Diencephalon (tissue), 1 donor: ENCODE results near the gene CCDC69. TPM values are rescaled to one million over a fixed set of nuclear protein-coding genes. Genes with fewer than 3 reads are reported as not detected.

Experiments
- total RNA-seq: library from RNA; depleted of rRNA; stranded (reverse); fragments of >200 nt; gene quantifications from one replicate; pipeline ENCODE4 v1.2.3, GENCODE V29; 2014

Gene CCDC69, protein sequence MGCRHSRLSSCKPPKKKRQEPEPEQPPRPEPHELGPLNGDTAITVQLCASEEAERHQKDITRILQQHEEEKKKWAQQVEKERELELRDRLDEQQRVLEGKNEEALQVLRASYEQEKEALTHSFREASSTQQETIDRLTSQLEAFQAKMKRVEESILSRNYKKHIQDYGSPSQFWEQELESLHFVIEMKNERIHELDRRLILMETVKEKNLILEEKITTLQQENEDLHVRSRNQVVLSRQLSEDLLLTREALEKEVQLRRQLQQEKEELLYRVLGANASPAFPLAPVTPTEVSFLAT
- 1.2 TPM for total RNA-seq

DNA sequence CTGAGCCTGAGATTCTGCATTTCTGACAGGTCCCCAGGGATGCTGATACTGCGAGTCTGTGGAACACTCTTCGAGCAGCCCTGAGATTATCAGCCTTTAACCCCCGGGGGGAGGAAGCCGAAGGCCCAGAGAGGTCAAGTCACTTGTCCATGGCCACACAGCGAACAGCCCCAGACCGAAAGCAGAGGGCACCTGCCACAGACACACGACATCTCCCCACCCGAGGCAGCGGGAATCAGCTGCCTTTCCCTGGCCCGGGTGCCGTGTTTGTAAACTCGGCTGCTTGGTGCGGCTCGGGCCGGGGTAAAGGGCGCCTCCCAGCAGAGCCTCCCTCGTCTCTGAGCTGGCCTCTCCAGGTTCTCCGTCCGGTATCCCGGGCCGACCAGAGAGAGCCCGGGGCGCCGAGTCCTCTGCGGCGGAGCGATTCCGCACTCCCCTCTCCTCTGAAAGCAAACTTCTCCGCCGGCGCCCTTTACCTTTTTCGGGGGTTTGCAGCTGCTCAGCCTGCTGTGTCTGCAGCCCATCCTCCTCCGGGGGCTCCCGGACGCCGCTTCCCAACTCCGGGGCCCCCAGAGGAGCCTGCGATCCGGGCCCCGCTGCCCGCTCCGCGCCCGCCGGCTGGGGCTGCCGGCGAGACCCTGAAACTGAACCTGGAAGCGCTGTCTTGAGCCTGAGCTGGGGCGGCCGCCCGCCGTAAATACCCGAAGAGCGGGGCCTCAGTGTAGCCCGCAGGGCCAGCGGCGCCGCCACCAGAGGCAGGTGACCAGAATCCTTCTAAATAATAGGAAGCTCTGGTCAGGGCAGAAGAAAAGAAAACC, at the start of gene CCDC69:
TSS of gene CCDC69 (minus strand) at position 646 of the 818 bp plus-strand sequence. CDS start at position 524, 122 bp downstream.

DNA sequence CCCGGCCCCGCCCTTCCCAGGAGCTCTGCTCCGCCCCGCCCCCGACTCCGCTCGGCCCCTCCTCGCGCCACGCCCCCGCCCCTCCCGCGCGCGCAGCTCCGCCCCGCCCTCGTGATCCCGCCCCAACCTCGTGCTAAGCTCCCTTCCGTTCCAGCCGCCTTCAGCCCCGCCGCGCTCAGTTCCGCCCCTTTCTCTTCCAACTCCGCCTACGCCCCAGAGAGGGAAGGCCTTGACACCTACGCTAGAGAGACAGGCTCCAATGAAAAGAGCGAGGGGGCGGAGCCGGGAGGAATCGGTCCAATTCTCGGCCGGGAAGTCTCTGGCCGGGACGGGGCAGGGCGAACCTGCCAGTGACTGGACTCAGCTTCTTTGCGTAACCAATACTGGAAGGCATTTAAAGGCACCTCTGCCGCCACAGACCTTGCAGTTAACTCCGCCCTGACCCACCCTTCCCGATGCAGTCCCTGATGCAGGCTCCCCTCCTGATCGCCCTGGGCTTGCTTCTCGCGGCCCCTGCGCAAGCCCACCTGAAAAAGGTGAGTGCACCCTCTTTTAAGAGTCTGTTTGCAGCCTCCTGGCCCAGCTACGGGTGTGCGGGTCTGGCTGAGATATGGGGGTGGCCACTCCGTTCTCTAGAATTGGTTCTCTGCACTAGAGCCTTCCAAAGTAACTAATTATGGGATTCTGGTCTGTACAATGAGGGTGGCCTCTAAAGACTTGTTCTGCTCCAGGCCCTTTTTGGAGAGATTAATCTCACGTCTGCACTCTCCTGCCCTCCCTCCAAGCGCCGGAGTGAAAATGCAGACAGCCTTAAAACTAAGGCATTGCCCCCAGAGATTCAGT, 29.1 kb upstream of the CCDC69 start, which contains the start of gene GM2A:
TSS of gene GM2A (plus strand) at position 424 of the 843 bp plus-strand sequence. CDS start at position 456, 32 bp downstream.

DNA sequence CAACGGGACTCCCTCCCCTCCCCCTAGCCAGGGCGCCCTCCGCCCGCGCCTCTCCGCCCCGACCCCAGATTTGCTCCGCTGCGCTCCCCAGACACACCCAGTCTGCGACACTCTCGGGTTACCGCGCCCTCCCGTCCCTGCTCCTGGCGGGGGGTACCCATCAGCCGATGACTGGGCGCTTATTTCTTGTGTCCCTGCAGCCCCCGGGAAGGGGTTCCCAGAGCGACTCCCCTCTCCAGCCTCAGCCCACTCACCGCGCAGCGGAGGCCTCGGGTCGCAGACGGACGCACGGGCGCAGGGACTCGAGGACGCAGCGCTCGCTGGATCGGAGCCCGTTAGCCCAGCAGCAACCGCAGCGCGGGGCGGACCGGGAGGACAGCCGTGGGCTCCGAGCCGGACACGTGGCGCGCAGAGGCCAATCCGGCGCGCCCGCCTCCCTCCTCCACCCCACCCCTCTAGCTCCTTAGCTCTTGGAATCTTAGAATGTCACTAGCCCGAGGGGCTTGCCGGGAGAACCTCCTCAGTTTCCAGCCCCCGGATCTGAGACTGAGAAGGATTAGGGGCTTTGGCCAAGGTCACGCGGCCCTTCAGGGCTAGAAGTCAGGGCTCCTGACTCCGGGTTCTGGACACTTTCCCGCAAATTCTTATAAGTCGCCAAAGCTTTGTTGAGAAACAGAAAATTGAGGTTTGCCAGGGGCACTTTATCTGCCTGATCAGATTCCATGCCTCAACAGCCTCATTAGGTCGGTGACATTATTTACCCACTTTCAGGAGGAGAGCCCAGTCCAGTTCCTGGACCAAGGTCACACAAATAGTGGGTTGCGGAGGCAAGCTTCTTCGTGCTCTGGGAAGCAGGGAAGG, 66.2 kb downstream of the CCDC69 start, which contains the start of gene ANXA6:
TSS of gene ANXA6 (minus strand) at position 354 of the 861 bp plus-strand sequence. CDS start 9,878 bp downstream, outside the sequence.

Other genes with a start within 250 kb of the CCDC69 start
- gene GPX3, start 203.5 kb downstream of the CCDC69 start, total RNA-seq: 9.0 TPM
- gene TNIP1, start 143.1 kb downstream of the CCDC69 start, total RNA-seq: 16.8 TPM
- gene ANXA6, start 66.3 kb downstream of the CCDC69 start, total RNA-seq: 74.0 TPM
- 25.1 TPM for gene GM2A, start 29.1 kb upstream of the CCDC69 start, total RNA-seq
- not detected for gene SLC36A3, start 79.7 kb upstream of the CCDC69 start, total RNA-seq
- gene SLC36A2, start 123.5 kb upstream of the CCDC69 start, total RNA-seq: not detected
- gene SLC36A1, start 223.5 kb upstream of the CCDC69 start, total RNA-seq: 18.0 TPM